GM23338 (cell line): ENCODE measurements around the gene NRG3.

Source experiments
- EZH2 ChIP-seq: fragments of 200-600 bp; sonication (generic); IDR thresholded peaks from one replicate; pipeline ENCODE4 v1.8.0; 2017; ENCODE audit warnings: antibody characterized with exemption, mild to moderate bottlenecking, low read depth; ENCODE audit not compliant: unreplicated experiment
- EZH2phosphoT487 ChIP-seq: fragments of 200-600 bp; sonication (generic); IDR thresholded peaks from one replicate; pipeline ENCODE4 v1.8.1; 2018; ENCODE audit warnings: antibody characterized with exemption; ENCODE audit not compliant: unreplicated experiment
- JUNB ChIP-seq: IDR thresholded peaks from one replicate; pipeline ENCODE4 v1.6.1; 2016; ENCODE audit warnings: antibody characterized with exemption; ENCODE audit not compliant: unreplicated experiment
- POLR2AphosphoS5 ChIP-seq: IDR thresholded peaks from 2 replicates; pipeline ENCODE4 v1.6.1; 2016; ENCODE audit warnings: antibody characterized with exemption, low read depth
- STAT1 ChIP-seq: IDR thresholded peaks from one replicate; pipeline ENCODE4 v1.6.1; 2016; ENCODE audit warnings: antibody characterized with exemption; ENCODE audit not compliant: unreplicated experiment
- ZNF114 ChIP-seq: fragments of 250-450 bp; sonication (Bioruptor Pico); IDR thresholded peaks from 2 replicates; pipeline ENCODE4 v1.5.0; 2020; ENCODE audit warnings: mild to moderate bottlenecking, moderate library complexity
- TF ChIP-seq, protein P1 (sequence below), 2 experiments: fragments of 200-600 bp in 1 of 2; sonication (generic) in 1 of 2; conservative IDR thresholded peaks; 2 replicates each; pipeline versions ENCODE4 v1.5.1 to v1.6.1; 2016 to 2017; ENCODE audit warnings: antibody characterized with exemption in 2 of 2, low read depth in 2 of 2, mild to moderate bottlenecking in 2 of 2, moderate library complexity in 1 of 2

DNA sequence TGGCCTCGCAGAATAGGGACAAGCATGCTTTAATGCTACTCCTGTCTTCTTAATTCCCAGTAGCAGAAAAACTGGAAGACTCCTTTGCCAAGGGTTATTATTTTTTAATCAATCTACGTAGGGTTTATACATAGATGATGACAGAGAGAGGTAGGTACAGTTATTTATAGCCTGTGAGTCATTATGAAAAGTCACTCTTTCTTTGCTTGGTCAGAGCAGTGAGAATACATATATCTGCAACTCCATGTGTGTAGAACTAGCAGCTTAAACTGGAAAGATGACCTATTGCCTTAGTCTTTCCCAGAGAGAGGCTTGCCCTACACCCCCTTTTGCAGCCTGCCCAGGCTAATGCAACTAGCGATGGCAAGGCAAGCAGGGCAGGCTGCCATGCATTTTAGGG, 1050.6 kb downstream of the NRG3 start:
- TF ChIP-seq STAT1 (no peak), JUNB (no peak), EZH2phosphoT487 (no peak), EZH2 (no peak), POLR2AphosphoS5 (no peak), ZNF114 (CRISPR knock-in tag) (no peak)
- TF ChIP-seq, protein P1, sequence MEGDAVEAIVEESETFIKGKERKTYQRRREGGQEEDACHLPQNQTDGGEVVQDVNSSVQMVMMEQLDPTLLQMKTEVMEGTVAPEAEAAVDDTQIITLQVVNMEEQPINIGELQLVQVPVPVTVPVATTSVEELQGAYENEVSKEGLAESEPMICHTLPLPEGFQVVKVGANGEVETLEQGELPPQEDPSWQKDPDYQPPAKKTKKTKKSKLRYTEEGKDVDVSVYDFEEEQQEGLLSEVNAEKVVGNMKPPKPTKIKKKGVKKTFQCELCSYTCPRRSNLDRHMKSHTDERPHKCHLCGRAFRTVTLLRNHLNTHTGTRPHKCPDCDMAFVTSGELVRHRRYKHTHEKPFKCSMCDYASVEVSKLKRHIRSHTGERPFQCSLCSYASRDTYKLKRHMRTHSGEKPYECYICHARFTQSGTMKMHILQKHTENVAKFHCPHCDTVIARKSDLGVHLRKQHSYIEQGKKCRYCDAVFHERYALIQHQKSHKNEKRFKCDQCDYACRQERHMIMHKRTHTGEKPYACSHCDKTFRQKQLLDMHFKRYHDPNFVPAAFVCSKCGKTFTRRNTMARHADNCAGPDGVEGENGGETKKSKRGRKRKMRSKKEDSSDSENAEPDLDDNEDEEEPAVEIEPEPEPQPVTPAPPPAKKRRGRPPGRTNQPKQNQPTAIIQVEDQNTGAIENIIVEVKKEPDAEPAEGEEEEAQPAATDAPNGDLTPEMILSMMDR (conservative IDR thresholded peaks at IDR 0.05; ENCODE audit: low read depth in 2 of 2): no peak
